ENCODE measurements around the gene HK1.

HK1 gene

DNA sequence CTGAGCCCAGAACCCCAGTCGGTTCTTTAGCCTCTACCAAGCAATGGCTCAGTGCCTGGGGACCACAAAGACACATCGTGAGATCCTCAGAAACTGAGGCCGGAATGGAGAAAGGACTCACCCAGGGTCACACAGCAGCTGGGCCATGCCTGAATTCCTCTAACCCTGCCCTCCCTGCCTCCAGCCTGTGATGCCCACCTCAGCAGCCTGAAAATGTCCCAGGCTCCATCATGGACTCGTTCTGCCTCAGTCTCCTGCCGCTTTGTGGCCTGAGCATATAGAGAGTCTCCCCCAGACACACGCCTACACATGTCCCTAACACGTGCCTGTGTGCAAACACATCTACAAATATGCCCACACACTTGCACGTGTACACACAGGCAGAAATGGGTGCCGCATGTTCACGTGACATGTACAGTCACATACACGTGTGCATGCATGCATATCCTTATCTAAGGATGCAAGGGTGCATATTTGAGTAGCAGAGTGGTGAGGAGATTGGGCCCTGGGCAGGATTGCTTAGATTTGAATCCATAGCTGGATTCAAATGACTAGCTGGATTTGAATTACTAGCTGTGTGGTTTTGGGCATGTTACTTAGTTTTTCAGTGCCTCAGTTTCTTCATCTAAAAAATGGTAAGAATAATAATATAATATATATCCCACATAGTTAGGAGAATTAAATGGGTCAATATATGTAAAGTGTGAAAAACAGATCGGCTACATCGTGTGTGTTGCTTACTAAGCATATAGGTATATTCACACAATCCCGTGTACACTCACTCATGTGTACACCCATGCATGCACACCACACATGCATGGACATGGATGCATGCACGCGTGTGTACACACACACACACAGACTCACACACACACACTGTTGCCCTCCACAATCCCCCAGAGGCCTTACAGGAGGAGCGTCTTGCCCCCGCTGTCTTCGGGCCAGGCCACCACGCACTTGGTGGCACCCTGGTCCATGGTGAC is 136.0 kb downstream of the HK1 start:
- TF ChIP-seq, protein P1, sequence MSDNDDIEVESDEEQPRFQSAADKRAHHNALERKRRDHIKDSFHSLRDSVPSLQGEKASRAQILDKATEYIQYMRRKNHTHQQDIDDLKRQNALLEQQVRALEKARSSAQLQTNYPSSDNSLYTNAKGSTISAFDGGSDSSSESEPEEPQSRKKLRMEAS (IDR thresholded peaks at IDR 0.05; ENCODE audit: low read depth, low read length): no peak
- TF ChIP-seq, protein P2, sequence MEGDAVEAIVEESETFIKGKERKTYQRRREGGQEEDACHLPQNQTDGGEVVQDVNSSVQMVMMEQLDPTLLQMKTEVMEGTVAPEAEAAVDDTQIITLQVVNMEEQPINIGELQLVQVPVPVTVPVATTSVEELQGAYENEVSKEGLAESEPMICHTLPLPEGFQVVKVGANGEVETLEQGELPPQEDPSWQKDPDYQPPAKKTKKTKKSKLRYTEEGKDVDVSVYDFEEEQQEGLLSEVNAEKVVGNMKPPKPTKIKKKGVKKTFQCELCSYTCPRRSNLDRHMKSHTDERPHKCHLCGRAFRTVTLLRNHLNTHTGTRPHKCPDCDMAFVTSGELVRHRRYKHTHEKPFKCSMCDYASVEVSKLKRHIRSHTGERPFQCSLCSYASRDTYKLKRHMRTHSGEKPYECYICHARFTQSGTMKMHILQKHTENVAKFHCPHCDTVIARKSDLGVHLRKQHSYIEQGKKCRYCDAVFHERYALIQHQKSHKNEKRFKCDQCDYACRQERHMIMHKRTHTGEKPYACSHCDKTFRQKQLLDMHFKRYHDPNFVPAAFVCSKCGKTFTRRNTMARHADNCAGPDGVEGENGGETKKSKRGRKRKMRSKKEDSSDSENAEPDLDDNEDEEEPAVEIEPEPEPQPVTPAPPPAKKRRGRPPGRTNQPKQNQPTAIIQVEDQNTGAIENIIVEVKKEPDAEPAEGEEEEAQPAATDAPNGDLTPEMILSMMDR (IDR thresholded peaks at IDR 0.05; ENCODE audit: low read depth, low read length): no peak
- no peak for TF ChIP-seq POLR2A (IDR thresholded peaks at IDR 0.05; ENCODE audit: extremely low read depth, insufficient read length)
- no peak for DNase-seq (ENCODE audit: low read depth)
- no peak overlapping the region for H3K4me3 ChIP-seq (ENCODE audit: low read depth, low read length)

DNA sequence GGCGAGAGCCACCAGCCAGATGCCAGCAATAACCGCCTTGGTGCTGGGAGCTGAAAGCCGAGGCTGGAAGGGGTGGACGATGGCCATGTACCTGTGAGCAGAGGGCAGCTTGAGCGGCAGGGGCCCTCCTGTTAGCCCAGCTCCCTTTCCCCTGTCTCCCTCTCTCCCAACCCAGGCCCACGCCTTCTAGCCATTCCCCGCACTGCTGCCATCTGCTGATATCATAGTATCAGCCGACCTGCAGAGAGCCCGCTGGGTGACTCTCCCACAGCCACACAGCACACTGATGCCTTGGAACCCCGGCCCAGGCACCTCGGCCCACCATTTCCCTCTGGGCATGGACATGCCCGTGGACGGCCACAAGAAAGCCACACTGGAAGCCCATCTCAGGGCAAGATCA is 136.8 kb downstream of the HK1 start:
- no peak overlapping the region for H3K4me3 ChIP-seq (ENCODE audit: low read depth, low read length)
- no peak for TF ChIP-seq MYC (IDR thresholded peaks at IDR 0.05; ENCODE audit: low read depth, low read length)
- TF ChIP-seq, protein P1 (IDR thresholded peaks at IDR 0.05; ENCODE audit: low read depth, low read length): no peak
- DNase-seq (ENCODE audit: low read depth): no peak

DNA sequence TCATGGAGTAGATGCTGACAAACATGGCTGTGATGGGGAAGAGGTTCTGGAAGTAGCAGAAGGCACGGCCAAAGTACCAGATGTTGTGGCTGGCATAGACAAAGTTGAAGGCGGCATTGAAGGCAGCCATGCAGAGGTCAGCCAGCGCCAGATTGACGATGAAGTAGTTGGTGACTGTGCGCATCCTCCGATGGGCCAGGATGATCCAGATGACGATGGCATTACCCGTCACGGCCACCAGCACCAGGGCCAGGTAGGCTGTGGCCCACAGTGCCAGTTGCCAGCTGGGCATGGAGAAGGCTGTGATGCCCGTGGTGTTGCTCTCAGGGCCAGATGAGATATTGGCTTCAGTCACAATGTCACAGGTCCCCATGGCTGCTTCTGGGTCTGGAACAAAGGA is 137.7 kb downstream of the HK1 start:
- no peak overlapping the region for H3K4me3 ChIP-seq (ENCODE audit: low read depth, low read length)
- TF ChIP-seq POLR2A (IDR thresholded peaks at IDR 0.05; ENCODE audit: extremely low read depth, insufficient read length) (no peak), MYC (IDR thresholded peaks at IDR 0.05; ENCODE audit: low read depth, low read length) (no peak)
- TF ChIP-seq, protein P1 (IDR thresholded peaks at IDR 0.05; ENCODE audit: low read depth, low read length): no peak
- TF ChIP-seq, protein P2 (IDR thresholded peaks at IDR 0.05; ENCODE audit: low read depth, low read length): no peak
- DNase-seq (ENCODE audit: low read depth): no peak

DNA sequence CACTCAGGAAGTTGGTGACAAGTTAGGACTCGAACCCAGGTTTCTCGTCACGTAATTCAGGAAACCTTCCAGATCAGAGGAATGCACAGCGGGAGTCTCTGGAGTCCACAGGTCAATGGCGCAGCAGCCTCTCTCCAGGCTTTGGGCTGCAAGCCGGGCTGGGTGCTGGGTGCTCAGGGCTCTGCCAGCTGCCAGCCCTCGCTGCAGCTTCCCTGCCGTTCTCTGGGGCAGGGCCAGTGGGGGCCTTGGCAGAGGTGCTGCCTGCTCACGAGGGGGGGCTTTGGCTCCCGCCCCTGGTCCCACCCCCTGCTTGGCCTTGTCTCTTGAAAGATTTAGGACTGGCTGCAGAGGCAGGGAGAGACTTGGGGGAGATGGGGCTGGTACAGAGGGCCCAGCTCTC is 138.4 kb downstream of the HK1 start, which contains the start of gene TACR2:
Gene TACR2 (minus strand): TSS at position 224 of the 400 bp plus-strand sequence. CDS start 595 bp downstream, outside the sequence.
- no peak for DNase-seq (ENCODE audit: low read depth)
- TF ChIP-seq MYC (IDR thresholded peaks at IDR 0.05; ENCODE audit: low read depth, low read length) (no peak), POLR2A (IDR thresholded peaks at IDR 0.05; ENCODE audit: extremely low read depth, insufficient read length) (no peak)
- TF ChIP-seq, protein P1 (IDR thresholded peaks at IDR 0.05; ENCODE audit: low read depth, low read length): no peak
- TF ChIP-seq, protein P2 (IDR thresholded peaks at IDR 0.05; ENCODE audit: low read depth, low read length): no peak
- H3K4me3 ChIP-seq (ENCODE audit: low read depth, low read length): no peak within 1 kb of the TSS

DNA sequence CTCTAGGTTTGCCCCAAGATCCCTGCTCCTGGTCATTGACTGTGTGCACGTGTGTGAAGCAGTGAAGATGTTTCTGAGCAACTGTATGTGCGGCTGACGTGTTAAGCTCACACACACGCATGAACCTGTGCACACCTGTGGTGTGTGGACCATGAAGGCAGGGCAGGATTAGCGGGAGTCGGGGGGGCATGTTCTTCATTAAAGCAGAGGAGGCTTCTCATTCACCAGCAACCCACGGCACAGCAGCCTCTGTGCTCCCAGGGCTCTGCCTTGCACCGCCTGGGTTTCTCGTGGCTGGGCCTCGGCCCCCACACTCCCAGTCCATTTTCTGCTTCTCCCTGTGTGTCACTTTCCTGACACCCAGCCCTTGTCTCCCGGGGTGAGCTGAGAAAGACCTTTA is 139.2 kb downstream of the HK1 start:
- TF ChIP-seq, protein P1 (IDR thresholded peaks at IDR 0.05; ENCODE audit: low read depth, low read length): no peak
- DNase-seq (ENCODE audit: low read depth): no peak
- H3K4me3 ChIP-seq (ENCODE audit: low read depth, low read length): no peak overlapping the region

DNA sequence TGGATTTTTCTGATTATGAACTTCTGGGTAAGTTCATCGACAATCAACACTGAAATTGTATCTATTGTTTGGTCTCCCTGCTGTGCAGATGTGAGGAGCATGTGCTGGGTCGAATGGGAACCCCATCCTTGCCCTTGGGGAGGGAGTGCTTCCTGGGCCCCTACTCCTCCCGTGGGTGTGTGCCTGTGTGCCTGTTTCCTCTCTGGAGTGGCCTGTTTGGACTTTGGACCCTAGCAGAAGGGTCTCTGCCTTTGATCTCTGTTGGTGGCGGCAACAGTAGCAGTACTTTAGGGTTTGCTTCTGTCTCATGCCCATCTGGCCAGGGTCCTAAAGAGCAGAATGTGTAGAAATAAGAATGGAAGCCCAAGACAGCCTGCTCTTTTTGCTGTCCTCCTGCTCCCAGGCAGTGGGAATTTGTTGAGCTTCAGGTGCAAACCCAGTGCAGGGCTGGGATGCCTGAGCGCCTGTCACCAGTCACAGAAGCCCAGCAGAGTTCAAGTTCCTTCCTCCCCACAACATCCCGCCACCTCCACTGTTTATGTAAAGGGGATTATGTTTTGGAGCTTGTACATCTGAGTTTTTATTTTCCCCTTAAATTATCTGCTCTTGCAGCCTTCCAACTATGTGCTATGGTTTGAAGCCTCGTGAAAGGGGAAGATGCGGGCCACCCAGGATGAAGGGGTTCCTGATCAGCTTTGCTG is 139.9 kb downstream of the HK1 start:
- DNase-seq (ENCODE audit: low read depth): no peak
- TF ChIP-seq, protein P1 (IDR thresholded peaks at IDR 0.05; ENCODE audit: low read depth, low read length): no peak
- TF ChIP-seq POLR2A (IDR thresholded peaks at IDR 0.05; ENCODE audit: extremely low read depth, insufficient read length) (no peak), MYC (IDR thresholded peaks at IDR 0.05; ENCODE audit: low read depth, low read length) (no peak)
- TF ChIP-seq, protein P2 (IDR thresholded peaks at IDR 0.05; ENCODE audit: low read depth, low read length): no peak
- H3K4me3 ChIP-seq (ENCODE audit: low read depth, low read length): no peak overlapping the region

All from NB4 (cell line).